ENCODE measurements around the gene MVB12A.

The MVB12A gene

GRCh38 chr19:17447704-17448130 lies 27.9 kb downstream of the MVB12A start:
- peaks cover 17% of the 10 kb centered on the region for H3K27me3 Mint-ChIP-seq (ENCODE audit: low read depth)
- H3K36me3 Mint-ChIP-seq (ENCODE audit: low read depth), result no peaks in the 10 kb centered on the region
- peaks cover 10% of the 10 kb centered on the region for H3K4me1 Mint-ChIP-seq (ENCODE audit: low read depth)
- H3K4me3 Mint-ChIP-seq, result peak overlapping the region; percentile 38
- no peak overlapping the region for H3K27ac Mint-ChIP-seq
- no peaks in the 10 kb centered on the region for H3K9me3 Mint-ChIP-seq
- no peak for DNase-seq (ENCODE audit: low spot score)

- peaks cover 17% of the 10 kb centered on the region for H3K27me3 Mint-ChIP-seq (ENCODE audit: low read depth)
- no peaks in the 10 kb centered on the region for H3K36me3 Mint-ChIP-seq (ENCODE audit: low read depth)
- peak; percentile 39 for DNase-seq (ENCODE audit: low spot score)
- no peaks in the 10 kb centered on the region for H3K9me3 Mint-ChIP-seq
- H3K4me1 Mint-ChIP-seq (ENCODE audit: low read depth), result peaks cover 11% of the 10 kb centered on the region
- H3K27ac Mint-ChIP-seq, result no peak within 1 kb of the TSS
- peak within 1 kb of the TSS; percentile 38 for H3K4me3 Mint-ChIP-seq
Observed at GRCh38 chr19:17448131-17448967, 28.5 kb downstream of the MVB12A start, which contains the start of gene TMEM221. TMEM221 (minus strand) TSS chr19:17448668; CDS start chr19:17448462, 206 bp downstream.

GRCh38 chr19:17450264-17451075 lies 30.6 kb downstream of the MVB12A start:
- H3K27ac Mint-ChIP-seq, result peak overlapping the region; percentile 55
- H3K4me3 Mint-ChIP-seq, result peak overlapping the region; percentile 2
- DNase-seq (ENCODE audit: low spot score), result peak; percentile 52

GRCh38 chr19:17451820-17452219 lies 32.0 kb downstream of the MVB12A start:
- Mint-ChIP-seq H3K36me3 (ENCODE audit: low read depth) (no peaks in the 10 kb centered on the region), H3K27ac (no peak overlapping the region), H3K4me3 (no peak overlapping the region), H3K4me1 (ENCODE audit: low read depth) (peaks cover 14% of the 10 kb centered on the region), H3K9me3 (no peaks in the 10 kb centered on the region), H3K27me3 (ENCODE audit: low read depth) (peaks cover 38% of the 10 kb centered on the region)
- DNase-seq (ENCODE audit: low spot score), result no peak

More at GRCh38 chr19:17450264-17451075, 30.6 kb downstream of the MVB12A start:
- H3K27me3 Mint-ChIP-seq (ENCODE audit: low read depth), result peaks cover 27% of the 10 kb centered on the region
- no peaks in the 10 kb centered on the region for H3K36me3 Mint-ChIP-seq (ENCODE audit: low read depth)
- H3K4me1 Mint-ChIP-seq (ENCODE audit: low read depth), result peaks cover 14% of the 10 kb centered on the region
- H3K9me3 Mint-ChIP-seq, result no peaks in the 10 kb centered on the region

GRCh38 chr19:17454576-17455071 lies 34.8 kb downstream of the MVB12A start:
- Mint-ChIP-seq H3K4me3 (no peak overlapping the region), H3K36me3 (ENCODE audit: low read depth) (no peaks in the 10 kb centered on the region), H3K27me3 (ENCODE audit: low read depth) (peaks cover 43% of the 10 kb centered on the region), H3K4me1 (ENCODE audit: low read depth) (peaks cover 14% of the 10 kb centered on the region), H3K27ac (no peak overlapping the region), H3K9me3 (no peaks in the 10 kb centered on the region)
- DNase-seq (ENCODE audit: low spot score), result no peak

- H3K9me3 Mint-ChIP-seq, result no peaks in the 10 kb centered on the region
- H3K27me3 Mint-ChIP-seq (ENCODE audit: low read depth), result peaks cover 36% of the 10 kb centered on the region
- H3K4me1 Mint-ChIP-seq (ENCODE audit: low read depth), result peaks cover 6% of the 10 kb centered on the region
- H3K4me3 Mint-ChIP-seq, result no peak overlapping the region
- no peak overlapping the region for H3K27ac Mint-ChIP-seq
- no peak for DNase-seq (ENCODE audit: low spot score)
- H3K36me3 Mint-ChIP-seq (ENCODE audit: low read depth), result no peaks in the 10 kb centered on the region
Observed at GRCh38 chr19:17455308-17456123, 35.7 kb downstream of the MVB12A start.

GRCh38 chr19:17456127-17456526 lies 36.3 kb downstream of the MVB12A start:
- no peaks in the 10 kb centered on the region for H3K9me3 Mint-ChIP-seq
- peaks cover 33% of the 10 kb centered on the region for H3K27me3 Mint-ChIP-seq (ENCODE audit: low read depth)
- no peaks in the 10 kb centered on the region for H3K36me3 Mint-ChIP-seq (ENCODE audit: low read depth)
- no peak overlapping the region for H3K4me3 Mint-ChIP-seq
- no peak for DNase-seq (ENCODE audit: low spot score)
- H3K4me1 Mint-ChIP-seq (ENCODE audit: low read depth), result peaks cover 3% of the 10 kb centered on the region
- H3K27ac Mint-ChIP-seq, result no peak overlapping the region

GRCh38 chr19:17457616-17458015 lies 37.8 kb downstream of the MVB12A start:
- DNase-seq (ENCODE audit: low spot score), result no peak
- H3K27me3 Mint-ChIP-seq (ENCODE audit: low read depth), result peaks cover 33% of the 10 kb centered on the region
- no peak overlapping the region for H3K27ac Mint-ChIP-seq
- H3K9me3 Mint-ChIP-seq, result no peaks in the 10 kb centered on the region
- no peaks in the 10 kb centered on the region for H3K36me3 Mint-ChIP-seq (ENCODE audit: low read depth)
- no peak overlapping the region for H3K4me3 Mint-ChIP-seq
- H3K4me1 Mint-ChIP-seq (ENCODE audit: low read depth), result peaks cover 3% of the 10 kb centered on the region

- Mint-ChIP-seq H3K9me3 (no peaks in the 10 kb centered on the region), H3K27ac (no peak overlapping the region), H3K4me3 (no peak overlapping the region), H3K4me1 (ENCODE audit: low read depth) (no peaks in the 10 kb centered on the region), H3K27me3 (ENCODE audit: low read depth) (peaks cover 33% of the 10 kb centered on the region), H3K36me3 (ENCODE audit: low read depth) (no peaks in the 10 kb centered on the region)
- no peak for DNase-seq (ENCODE audit: low spot score)
Observed at GRCh38 chr19:17458970-17459369, 39.1 kb downstream of the MVB12A start.

- Mint-ChIP-seq H3K36me3 (ENCODE audit: low read depth) (no peaks in the 10 kb centered on the region), H3K4me3 (no peak within 1 kb of the TSS), H3K27ac (no peak within 1 kb of the TSS), H3K4me1 (ENCODE audit: low read depth) (peaks cover under 1% of the 10 kb centered on the region), H3K27me3 (ENCODE audit: low read depth) (peaks cover 23% of the 10 kb centered on the region), H3K9me3 (no peaks in the 10 kb centered on the region)
- no peak for DNase-seq (ENCODE audit: low spot score)
Observed at GRCh38 chr19:17460372-17461230, 40.8 kb downstream of the MVB12A start, which contains the start of gene NXNL1. NXNL1 (minus strand) TSS chr19:17460926; CDS start chr19:17460869, 57 bp downstream.

GRCh38 chr19:17466487-17466850 lies 46.6 kb downstream of the MVB12A start:
- DNase-seq (ENCODE audit: low spot score), result no peak
- Mint-ChIP-seq H3K27ac (no peak overlapping the region), H3K4me3 (no peak overlapping the region), H3K4me1 (ENCODE audit: low read depth) (peaks cover 22% of the 10 kb centered on the region), H3K36me3 (ENCODE audit: low read depth) (no peaks in the 10 kb centered on the region), H3K9me3 (no peaks in the 10 kb centered on the region), H3K27me3 (ENCODE audit: low read depth) (peaks cover 7% of the 10 kb centered on the region)

GRCh38 chr19:17467471-17468301 lies 47.8 kb downstream of the MVB12A start:
- Mint-ChIP-seq H3K36me3 (ENCODE audit: low read depth) (no peaks in the 10 kb centered on the region), H3K27ac (no peak overlapping the region), H3K4me1 (ENCODE audit: low read depth) (peaks cover 22% of the 10 kb centered on the region), H3K4me3 (no peak overlapping the region), H3K27me3 (ENCODE audit: low read depth) (peaks cover 7% of the 10 kb centered on the region), H3K9me3 (no peaks in the 10 kb centered on the region)
- DNase-seq (ENCODE audit: low spot score), result no peak

Measured in T-helper 2 cell treated with Interferon-gamma antibody and Interleukin-4, amounts not matched to agents 5 μg/mL and 100 μg/mL, for 36 hours (primary cell).